ENCODE results near the gene SETD6. TPM values are rescaled to one million over a fixed set of nuclear protein-coding genes. Genes with fewer than 3 reads are reported as not detected.

SETD6 gene
- total and polyA plus RNA-seq, 2 of the 13 experiments (the other 11 are each of a cell fraction or from before 2014, with no cell fraction given) = 24.0 to 25.7 TPM

- TF ChIP-seq ATF6 (CRISPR knock-in tag; conservative IDR thresholded peaks at IDR 0.05) = no peak
- TF ChIP-seq HHEX (CRISPR knock-in tag; IDR thresholded peaks at IDR 0.05) = no peak
- no peak for TF ChIP-seq DRAP1 (CRISPR knock-in tag; IDR thresholded peaks at IDR 0.05)
- no peak for TF ChIP-seq ZSCAN12 (CRISPR knock-in tag; IDR thresholded peaks at IDR 0.05)
- TF ChIP-seq NR2C2 (CRISPR knock-in tag; IDR thresholded peaks at IDR 0.05; ENCODE audit: borderline replicate concordance) = peak; percentile 60
- no peak for TF ChIP-seq ATF3 (CRISPR knock-in tag; IDR thresholded peaks at IDR 0.05)
- TF ChIP-seq AGO2 (optimal IDR thresholded peaks at IDR 0.05; ENCODE audit: low read depth, low read length) = no peak
- TF ChIP-seq ZBTB21 (CRISPR knock-in tag; IDR thresholded peaks at IDR 0.05) = no peak
- TF ChIP-seq SOX13 (IDR thresholded peaks at IDR 0.05) = no peak
- no peak for TF ChIP-seq SOX13 (CRISPR knock-in tag; conservative IDR thresholded peaks at IDR 0.05 in 1 of 2, IDR thresholded peaks at IDR 0.05 in 1 of 2)
- TF ChIP-seq NFATC3 (CRISPR knock-in tag; IDR thresholded peaks at IDR 0.05) = no peak
- TF ChIP-seq ZSCAN31 (CRISPR knock-in tag; IDR thresholded peaks at IDR 0.05; ENCODE audit: low read depth) = no peak
- TF ChIP-seq ZNF639 (CRISPR knock-in tag; conservative IDR thresholded peaks at IDR 0.05) = no peak
- TF ChIP-seq ZNF414 (CRISPR knock-in tag; IDR thresholded peaks at IDR 0.05) = no peak
- TF ChIP-seq UBTF (CRISPR knock-in tag; IDR thresholded peaks at IDR 0.05) = no peak
- TF ChIP-seq FOXP4 (CRISPR knock-in tag; IDR thresholded peaks at IDR 0.05) = no peak
- no peak for TF ChIP-seq HDAC6 (IDR thresholded peaks at IDR 0.05; ENCODE audit: low read depth, low read length)
- peak; percentile 43; the same call in 1 of the 2 replicates for TF ChIP-seq HNF4A (CRISPR knock-in tag; IDR thresholded peaks at IDR 0.05)
- TF ChIP-seq MED13 (CRISPR knock-in tag; IDR thresholded peaks at IDR 0.05) = no peak
- no peak for TF ChIP-seq SP1 (IDR thresholded peaks at IDR 0.05)
- no peak for TF ChIP-seq SP1 (CRISPR knock-in tag; IDR thresholded peaks at IDR 0.05)
These were observed 17.4 kb upstream of the SETD6 start (continued) for GRCh38 chr16:58497935-58498334.

All from HepG2 (cell line).